ENCODE data around the gene KDM4C. TPM values are rescaled to one million over a fixed set of nuclear protein-coding genes. Genes with fewer than 3 reads are reported as not detected.

Gene KDM4C
- total and polyA plus RNA-seq, 12 donors, result 6.1 to 18.2 (median 14.6) TPM

GRCh38 chr9:7196467-7196866, 438.7 kb downstream of the KDM4C start:
- DNase-seq, result no peak
- Histone ChIP-seq H3K4me3 (no peak overlapping the region), H3K36me3 (no peaks in the 10 kb centered on the region), H3K4me1 (no peaks in the 10 kb centered on the region), H3K27ac (no peak overlapping the region), H3K9me3 (no peaks in the 10 kb centered on the region), H3K27me3 (no peaks in the 10 kb centered on the region)
- WGBS, 2 donors, result 67 to 96% methylated on average over 2 of the region's 2 CpGs
- no peak for ATAC-seq
- intact Hi-C loops (cut with DNase I), result no loop called here
- TF ChIP-seq, protein P1, sequence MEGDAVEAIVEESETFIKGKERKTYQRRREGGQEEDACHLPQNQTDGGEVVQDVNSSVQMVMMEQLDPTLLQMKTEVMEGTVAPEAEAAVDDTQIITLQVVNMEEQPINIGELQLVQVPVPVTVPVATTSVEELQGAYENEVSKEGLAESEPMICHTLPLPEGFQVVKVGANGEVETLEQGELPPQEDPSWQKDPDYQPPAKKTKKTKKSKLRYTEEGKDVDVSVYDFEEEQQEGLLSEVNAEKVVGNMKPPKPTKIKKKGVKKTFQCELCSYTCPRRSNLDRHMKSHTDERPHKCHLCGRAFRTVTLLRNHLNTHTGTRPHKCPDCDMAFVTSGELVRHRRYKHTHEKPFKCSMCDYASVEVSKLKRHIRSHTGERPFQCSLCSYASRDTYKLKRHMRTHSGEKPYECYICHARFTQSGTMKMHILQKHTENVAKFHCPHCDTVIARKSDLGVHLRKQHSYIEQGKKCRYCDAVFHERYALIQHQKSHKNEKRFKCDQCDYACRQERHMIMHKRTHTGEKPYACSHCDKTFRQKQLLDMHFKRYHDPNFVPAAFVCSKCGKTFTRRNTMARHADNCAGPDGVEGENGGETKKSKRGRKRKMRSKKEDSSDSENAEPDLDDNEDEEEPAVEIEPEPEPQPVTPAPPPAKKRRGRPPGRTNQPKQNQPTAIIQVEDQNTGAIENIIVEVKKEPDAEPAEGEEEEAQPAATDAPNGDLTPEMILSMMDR (IDR thresholded peaks at IDR 0.05), result no peak

GRCh38 chr9:7201196-7201595, 443.4 kb downstream of the KDM4C start:
- DNase-seq (no peak), ATAC-seq (no peak)
- Histone ChIP-seq H3K27me3 (no peaks in the 10 kb centered on the region), H3K36me3 (no peaks in the 10 kb centered on the region), H3K27ac (no peak overlapping the region), H3K4me1 (no peaks in the 10 kb centered on the region), H3K9me3 (no peaks in the 10 kb centered on the region), H3K4me3 (no peak overlapping the region)
- WGBS, 2 donors, result 77 to 81% methylated on average over 5 of the region's 5 CpGs
- TF ChIP-seq, protein P1 (IDR thresholded peaks at IDR 0.05), result no peak
- intact Hi-C loops (cut with DNase I), result no loop called here

DNA sequence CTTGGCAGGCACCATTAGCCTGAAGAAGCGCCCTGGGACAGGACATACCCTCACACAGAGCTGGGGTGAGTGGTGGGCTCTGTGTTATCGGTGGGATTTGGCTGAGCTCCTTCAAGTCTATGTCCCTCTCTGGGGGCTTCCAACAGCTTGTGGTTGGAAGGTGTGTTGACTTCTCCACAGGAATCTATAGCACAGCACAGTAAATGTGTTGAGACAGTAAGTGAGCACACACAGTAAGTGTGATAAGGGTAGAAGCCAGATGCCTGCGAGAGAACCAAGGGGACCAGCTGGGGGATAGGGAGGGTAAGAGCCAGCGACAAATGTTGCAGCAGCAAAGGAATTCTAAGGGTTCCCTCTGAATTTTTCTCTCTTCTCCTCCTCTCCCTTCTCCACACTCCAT, 448.0 kb downstream of the KDM4C start:
- H3K27ac ChIP-seq, result no peak overlapping the region
- no peak for ATAC-seq
- H3K36me3 ChIP-seq, result no peaks in the 10 kb centered on the region
- intact Hi-C loops (cut with DNase I), result no loop called here
- 47 to 57% methylated on average over 4 of the region's 4 CpGs for WGBS, 2 donors
- H3K9me3 ChIP-seq, result no peaks in the 10 kb centered on the region
- H3K27me3 ChIP-seq, result peaks cover 0 to 6% (median 0%) of the 10 kb centered on the region in 7 donors
- no peaks in the 10 kb centered on the region for H3K4me1 ChIP-seq
- DNase-seq, result no peak
- H3K4me3 ChIP-seq, result no peak overlapping the region
- TF ChIP-seq, protein P1 (IDR thresholded peaks at IDR 0.05), result no peak

DNA sequence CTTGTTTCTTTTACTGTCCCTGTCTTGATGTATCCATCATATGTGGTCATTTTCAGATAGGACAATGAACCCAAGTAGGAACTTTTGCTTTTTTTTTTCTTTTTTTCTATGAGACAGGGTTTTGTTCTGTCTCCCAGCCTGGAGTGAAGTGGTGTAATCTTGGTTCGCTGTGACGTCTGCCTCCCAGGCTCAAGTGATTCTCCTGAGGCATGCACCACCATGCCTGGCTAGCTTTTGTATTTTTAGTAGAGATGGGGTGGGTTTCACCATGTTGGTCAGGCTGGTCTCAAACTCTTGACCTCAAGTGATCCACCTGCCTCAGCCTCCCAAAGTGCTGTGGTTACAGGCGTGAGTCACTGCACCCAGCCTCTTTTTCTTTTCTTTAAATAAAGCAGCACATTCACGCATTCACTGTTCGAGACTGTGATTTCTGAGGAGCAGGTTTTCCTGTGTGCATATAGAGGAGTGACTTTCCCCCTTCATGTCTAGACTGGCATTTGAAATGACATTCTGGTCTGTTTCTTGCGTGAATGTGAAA, 448.5 kb downstream of the KDM4C start:
- ATAC-seq (no peak), DNase-seq (no peak)
- 76 to 82% methylated on average over 6 of the region's 6 CpGs for WGBS, 2 donors
- H3K9me3 ChIP-seq, result no peaks in the 10 kb centered on the region
- H3K36me3 ChIP-seq, result no peaks in the 10 kb centered on the region
- no peak overlapping the region for H3K4me3 ChIP-seq
- intact Hi-C loops (cut with DNase I), result no loop called here
- H3K27me3 ChIP-seq, result peaks cover 0 to 6% (median 0%) of the 10 kb centered on the region in 7 donors
- H3K27ac ChIP-seq, result no peak overlapping the region
- TF ChIP-seq, protein P1 (IDR thresholded peaks at IDR 0.05), result no peak
- no peaks in the 10 kb centered on the region for H3K4me1 ChIP-seq
